HG03520 (cell line): Measurements from ENCODE around the gene RAB36.
"Not testable (repeated sequence)": the region's sequence is repeated elsewhere in the genome, so short reads cannot be mapped to it uniquely, and the experiment has no call there.

Experiments used
- ATAC-seq: cut with Tn5 transposase; IDR thresholded peaks from one replicate; pipeline ENCODE4 v1.9.1; 2021; ENCODE audit warnings: mild to moderate bottlenecking, moderate library complexity; ENCODE audit not compliant: unreplicated experiment

RAB36 gene

DNA sequence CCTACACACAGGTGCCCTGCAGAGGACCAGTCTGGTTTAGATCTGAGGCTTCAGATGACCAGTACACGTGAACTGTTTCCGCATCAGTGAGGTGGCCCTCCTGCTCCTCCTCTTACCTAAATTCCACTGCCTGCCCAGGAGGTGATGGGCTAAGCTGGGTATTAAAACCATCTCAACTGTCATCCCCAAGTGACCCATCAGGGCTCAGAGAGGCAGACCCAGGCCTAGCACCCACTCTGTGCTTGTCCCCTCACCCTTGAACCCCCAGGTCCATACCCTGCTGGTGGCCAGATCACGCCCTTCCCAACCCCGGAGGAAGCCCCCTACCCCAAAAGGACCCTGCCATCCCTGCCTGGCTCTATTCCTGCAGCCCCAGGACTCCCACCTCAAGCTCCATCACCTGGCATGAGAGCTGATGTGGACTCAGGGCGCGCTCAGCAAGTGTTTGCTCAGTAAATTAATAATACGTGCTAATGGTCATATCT lies 24.8 kb upstream of the RAB36 start:
- ATAC-seq, result no peak

DNA sequence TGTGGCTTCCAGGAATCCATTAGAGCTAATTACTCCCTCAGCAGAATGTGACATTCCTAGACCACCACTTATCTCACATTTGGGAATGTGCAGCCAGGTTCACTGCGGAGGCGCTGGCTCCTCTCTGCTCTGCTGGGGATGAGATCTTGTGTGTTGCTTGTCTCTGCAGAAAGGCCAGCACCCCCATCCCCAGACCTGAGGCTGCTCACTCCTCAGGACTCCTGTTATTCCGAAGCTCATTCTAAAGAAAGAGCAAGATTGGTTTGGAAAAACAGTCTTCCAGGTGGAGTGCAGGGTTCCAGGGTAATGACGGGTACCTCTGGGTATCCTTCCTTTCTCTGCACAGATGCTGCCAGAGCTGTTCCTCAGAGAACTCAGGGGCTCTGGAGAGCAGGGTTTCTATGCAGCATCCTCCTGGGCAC lies 24.3 kb upstream of the RAB36 start:
- no peak for ATAC-seq

DNA sequence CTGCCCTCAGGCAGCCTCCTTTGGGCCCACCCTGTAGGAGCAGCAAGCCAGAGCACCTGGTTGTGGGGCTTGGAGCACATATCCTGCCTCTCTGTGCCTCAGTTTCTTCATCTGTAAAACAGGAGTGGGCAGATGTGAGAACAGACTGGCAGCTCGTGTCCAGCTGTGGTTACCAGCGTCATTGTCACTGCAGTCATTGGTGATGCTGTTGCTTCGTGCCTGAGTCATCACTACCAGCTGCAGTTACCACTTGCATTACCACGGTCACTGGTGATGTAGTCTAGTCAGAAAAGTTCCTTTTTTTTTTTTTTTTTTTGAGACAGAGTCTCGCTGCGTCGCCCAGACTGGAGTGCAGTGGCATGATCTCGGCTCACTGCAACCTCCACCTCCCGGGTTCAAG lies 23.9 kb upstream of the RAB36 start:
- ATAC-seq, result no peak

DNA sequence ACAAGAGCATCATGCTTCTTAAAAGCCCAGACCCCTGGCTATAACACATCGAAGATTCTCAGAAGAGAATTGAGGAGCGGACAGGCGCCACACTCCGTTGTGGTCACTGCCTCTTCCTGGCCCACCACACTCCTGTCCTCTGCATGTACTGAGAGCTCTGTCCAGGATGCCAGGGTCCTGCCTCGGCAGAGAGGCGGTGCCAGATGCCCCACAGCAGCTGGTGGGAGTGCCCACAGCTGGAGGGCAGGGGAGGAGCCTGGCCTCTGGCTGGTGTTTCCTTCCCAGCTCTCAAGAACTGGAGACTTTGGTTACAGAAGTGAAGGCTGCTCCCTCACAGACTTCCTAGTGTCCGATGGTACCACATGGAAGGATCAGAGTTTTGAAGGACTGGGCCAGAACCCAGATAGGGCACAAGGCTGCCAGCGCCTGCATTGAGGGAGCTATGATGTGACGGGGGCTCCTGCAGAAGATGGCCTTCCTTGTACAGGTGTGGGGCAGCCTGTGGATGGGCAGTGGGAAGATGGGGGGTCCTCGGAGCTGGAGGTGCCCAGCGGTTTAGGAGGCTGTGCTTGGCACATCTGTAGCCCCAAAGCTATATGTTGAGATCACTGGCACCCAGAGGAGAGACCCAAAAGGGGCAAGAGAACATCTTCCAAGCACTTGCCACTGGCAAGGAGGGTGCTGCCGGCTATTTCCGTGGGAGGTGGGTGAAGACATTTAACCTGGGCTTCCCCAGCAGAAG lies 22.9 kb upstream of the RAB36 start:
- ATAC-seq, result no peak

DNA sequence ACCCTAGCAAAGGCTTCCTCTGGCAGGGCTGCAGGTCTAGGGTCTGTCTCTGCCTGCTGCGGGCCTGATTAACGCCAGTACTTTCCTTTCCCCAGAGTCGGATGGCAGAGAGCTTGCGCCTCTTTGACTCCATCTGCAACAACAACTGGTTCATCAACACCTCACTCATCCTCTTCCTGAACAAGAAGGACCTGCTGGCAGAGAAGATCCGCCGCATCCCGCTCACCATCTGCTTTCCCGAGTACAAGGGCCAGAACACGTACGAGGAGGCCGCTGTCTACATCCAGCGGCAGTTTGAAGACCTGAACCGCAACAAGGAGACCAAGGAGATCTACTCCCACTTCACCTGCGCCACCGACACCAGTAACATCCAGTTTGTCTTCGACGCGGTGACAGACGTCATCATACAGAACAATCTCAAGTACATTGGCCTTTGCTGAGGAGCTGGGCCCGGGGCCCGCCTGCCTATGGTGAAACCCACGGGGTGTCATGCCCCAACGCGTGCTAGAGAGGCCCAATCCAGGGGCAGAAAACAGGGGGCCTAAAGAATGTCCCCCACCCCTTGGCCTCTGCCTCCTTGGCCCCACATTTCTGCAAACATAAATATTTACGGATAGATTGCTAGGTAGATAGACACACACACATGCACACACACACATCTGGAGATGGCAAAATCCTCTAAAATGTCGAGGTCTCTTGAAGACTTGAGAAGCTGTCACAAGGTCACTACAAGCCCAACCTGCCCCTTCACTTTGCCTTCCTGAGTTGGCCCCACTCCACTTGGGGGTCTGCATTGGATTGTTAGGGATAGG lies 22.1 kb upstream of the RAB36 start:
- ATAC-seq, result no peak

DNA sequence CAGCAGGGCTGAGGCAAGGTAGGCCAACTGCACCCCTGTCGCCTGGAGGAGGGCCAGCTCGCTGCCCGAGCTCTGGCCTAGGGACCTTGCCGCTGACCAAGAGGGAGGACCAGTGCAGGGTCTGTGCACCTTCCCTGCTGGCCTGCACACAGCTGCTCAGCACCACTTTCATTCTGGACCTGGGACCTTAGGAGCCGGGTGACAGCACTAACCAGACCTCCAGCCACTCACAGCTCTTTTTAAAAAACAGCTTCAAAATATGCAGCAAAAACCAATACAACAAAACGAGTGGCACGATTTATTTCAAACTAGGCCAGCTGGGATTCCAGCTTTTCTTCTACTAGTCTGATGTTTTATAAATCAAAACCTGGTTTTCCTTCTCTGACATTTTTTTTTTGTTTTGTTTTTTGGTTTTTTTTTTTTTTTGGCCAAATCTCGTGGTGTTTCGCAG lies 21.4 kb upstream of the RAB36 start:
- no peak for ATAC-seq

DNA sequence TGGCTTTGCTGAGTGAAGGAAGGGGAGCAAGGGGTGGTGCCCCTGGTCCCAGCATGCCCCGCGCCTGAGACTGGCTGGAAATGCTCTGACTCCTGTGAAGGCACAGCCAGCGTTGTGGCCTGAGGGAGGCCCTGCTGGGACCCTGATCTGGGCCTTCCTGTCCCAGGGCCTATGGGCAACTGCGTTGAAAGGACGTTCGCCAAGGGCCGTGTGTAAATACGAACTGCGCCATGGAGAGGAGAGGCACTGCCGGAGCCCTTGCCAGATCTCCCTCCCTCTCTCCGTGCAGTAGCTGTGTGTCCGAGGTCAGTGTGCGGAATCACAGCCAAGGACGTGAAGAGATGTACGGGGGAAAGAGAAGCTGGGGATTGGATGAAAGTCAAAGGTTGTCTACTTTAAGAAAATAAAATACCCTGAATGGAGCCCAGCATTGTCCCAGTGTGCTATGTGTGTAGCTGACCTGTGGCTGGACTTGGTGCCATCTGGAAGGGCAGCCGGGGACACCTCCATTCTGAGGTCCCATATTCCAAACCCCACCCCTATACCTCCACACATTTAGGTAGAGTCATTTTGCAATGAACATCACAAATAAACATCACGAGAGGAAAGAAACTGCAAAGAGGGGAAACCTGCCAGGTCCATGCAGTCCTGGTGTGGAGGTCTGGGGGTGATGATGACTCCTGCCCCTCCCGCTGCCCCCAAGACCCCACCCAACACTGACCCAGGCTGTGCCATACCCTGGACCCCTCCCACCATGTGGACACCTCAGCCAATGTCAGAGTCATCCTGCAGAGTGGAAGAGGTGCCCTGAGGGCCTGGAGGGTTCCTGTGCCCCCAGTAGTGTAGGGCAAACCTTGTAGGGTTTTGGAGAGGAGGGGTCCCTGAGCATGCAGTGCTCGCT lies 20.4 kb upstream of the RAB36 start:
- ATAC-seq, result no peak

DNA sequence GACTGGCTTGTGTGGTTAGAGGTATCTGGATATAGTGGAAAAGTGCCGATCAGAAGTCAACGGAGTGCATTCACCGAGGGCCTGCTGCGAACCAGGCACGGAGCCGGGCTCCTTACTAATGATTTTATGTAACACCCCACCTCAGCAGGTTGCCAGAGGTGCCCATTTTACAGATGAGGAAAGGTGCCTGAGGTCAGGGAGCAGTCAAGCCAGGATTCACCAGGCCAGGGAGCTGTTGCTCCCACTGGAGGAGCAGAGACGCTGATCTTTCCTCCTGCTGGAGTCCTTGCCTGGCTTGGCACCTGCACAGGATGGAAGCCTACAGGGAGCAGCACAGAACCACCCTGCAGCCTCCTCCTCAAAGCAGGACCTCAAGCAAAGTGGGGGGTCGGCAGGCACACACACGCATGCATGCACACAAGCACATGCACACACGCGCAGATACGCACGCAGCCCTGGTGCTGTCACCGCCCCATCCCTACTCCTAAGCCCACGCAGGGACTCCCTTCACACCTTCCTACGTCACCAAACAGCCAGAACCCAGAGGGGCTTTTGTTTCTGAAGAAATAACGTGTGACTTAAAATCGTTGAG lies 19.7 kb upstream of the RAB36 start:
- ATAC-seq, result no peak

DNA sequence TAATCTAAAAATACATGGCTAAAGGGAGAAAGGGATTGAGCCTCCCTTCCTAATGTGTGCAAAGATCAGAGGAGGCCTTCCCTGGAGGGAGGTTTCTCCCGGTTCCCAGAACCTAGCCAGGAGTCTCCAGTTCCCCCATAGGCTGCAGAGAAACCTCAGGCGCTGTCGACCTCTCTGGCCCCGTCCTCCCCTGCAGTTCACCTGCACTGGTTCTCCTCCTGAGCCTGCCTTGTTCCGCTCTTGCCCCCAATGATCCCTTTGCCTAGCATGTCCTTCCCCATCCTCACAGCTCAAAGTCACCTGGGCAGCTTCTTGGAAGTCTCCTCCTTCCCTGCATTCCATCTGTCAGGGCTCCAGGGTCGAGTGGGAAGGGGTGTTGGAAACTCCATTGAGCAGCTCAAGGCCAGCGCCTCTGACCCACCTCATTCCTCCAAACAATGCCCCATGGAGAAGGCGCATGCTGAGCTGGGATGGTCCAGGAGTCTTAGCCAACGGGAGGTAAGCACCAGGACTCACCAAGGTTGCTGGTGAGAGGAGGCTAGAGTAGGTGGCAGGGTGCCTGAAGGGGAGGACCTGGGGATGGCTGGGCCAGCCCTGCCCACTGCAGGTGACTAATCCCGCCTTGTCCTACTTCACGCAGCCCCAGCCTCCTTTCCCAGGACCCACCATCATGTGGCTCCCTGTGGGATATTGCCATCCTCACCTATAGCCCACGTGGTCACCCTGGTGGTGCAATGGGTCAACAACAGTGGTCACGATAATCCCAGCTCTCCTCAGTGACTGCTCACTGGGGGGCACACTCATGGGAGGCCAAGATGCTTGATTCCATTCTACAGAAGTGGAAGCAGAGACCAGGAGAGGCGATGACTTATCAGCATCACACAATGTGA lies 18.9 kb upstream of the RAB36 start:
- no peak for ATAC-seq

DNA sequence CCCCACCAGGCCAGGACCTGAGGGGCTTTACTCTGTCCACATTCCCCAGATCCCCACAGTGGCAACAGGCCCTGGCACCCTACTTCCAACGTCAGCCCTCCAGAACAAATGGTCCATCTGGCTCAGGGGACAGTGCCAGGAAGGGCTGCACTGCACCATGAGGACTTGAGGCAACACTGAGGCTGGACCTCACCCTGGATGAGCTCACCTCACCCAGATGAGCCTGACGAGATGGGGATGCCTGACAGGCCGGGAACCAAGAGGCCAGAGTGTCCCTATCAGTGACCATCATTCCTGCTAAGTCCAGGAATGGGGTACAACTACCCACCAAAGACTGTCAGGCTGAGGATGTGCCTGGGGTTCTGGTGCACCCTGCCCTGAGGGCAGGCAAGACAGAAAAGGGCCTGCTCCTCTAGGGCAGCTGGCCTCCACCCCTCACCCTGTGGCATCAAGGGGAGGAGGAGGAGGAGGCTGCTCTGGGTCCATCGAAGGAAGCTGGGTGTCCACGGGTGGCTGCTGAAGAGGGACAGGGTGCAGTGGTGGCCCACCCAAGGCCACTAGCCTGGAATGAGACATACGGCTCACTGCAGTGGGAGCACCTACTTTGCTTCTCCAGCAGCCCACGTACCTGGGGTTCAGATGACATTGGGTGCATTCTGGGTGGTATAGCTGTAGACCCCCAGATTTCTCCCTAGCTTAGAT lies 18.1 kb upstream of the RAB36 start:
- no peak for ATAC-seq

DNA sequence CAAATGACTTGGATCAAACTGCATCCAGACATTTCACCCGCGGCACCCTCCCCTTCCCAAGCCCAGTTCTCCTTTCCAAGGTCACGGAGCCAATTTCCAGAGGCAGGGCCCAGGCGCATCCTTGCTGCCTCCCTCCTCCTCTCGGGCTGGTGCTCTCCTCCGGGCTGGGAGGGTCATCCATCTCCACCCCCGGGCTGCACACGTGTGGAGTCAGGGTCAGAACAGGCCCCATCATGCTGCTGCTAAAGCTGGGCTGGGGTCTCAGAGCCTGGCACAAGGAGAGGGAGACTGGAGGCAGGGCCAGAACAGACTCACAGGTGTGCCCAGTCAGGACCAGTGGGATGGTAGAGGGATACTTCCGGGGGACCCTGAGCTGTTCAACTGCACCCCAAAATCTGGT lies 17.5 kb upstream of the RAB36 start:
- ATAC-seq, result no peak

DNA sequence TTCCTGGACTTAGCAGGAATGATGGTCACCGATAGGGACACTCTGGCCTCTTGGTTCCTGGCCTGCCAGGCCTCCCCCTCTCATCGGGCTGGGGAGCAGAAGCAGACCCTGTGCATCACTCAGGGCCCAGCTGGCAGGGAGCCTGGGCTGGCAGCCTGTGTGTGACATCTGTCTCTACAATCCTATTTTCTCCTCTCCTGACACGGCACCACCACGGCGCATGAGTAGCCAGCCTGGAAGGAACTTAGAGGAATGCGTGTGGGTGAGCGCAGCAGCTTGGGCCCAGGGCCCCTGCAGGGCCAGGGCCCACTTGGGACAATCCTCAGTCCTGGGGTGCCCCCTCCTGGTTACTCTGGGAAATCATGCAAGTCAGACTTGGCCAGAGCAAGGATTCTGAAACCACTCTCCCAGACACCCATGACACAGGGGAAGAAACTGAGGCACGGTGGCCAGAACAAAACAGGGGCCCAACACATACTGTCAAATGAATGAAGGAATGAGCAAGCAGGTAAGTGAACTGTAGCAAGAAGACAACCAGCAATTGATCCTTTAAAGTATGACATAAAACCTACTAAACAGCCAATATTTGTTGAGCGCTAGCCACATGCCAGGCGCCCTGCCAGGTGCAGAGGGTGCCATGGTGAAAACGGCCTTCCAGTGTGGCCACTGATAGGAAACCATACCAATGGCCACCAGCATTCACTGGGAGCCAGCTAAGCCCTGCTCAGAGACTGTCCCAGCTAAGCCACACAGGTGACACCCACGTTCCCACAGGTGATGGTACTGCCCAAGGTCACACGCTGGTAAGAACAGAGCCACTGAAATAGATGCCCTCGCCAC lies 16.8 kb upstream of the RAB36 start:
- ATAC-seq, result no peak

DNA sequence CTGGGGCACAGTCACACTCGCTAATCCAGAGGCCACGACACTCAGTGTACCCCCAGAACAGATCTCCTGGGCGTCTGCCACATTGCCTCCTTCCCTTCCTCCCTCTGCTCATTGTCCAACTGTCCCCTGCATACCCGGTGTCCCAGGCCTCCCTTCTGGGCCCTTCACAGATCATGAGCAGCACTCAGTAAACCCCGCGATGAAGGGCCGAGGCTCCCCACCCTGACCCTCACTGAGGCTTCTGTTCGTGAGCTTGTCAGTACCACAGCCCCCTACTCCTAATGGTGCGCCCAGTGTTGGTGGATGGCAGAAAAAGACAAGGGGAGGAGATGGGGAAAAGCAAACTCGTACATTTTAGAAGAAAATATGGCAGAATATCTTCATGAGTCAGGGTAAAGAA lies 16.1 kb upstream of the RAB36 start:
- no peak for ATAC-seq

DNA sequence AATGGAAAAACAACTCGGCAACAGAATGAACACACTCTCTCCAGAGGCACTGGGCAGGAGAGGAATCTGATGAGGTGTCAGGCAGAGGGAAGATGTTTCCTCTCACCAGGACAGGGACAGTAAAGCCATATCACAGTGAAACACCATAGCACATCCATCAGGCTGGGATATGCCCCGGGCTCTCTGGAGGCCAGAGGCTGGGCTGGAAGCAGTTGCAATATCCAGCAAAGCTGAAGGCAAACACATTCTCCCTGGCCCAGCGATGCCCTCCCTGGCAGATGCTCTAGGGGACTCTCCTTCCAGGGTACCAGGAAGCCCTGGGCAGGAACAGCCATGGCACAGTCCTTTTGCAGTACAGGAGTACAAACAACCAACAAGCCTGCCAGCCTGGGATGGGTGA lies 14.6 kb upstream of the RAB36 start:
- no peak for ATAC-seq

DNA sequence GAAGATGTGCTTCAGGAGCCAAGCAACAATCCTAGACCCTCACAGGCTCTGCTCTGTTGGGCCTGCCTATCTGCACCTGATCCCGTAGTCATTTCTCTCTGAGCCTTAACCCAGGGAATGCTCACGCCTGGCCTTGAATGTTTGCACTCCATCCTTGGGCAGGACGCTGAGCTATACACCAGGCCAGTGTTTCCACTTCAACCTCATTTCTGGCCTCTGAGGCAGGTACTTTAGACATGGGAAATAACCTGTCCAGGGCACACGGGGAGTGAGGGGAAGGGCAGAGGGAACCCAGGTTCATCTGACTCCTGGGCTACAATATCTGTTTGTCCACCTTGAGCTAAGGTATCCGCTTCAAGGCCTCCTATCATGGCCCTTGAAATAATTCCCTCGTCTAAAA lies 13.3 kb upstream of the RAB36 start:
- no peak for ATAC-seq

DNA sequence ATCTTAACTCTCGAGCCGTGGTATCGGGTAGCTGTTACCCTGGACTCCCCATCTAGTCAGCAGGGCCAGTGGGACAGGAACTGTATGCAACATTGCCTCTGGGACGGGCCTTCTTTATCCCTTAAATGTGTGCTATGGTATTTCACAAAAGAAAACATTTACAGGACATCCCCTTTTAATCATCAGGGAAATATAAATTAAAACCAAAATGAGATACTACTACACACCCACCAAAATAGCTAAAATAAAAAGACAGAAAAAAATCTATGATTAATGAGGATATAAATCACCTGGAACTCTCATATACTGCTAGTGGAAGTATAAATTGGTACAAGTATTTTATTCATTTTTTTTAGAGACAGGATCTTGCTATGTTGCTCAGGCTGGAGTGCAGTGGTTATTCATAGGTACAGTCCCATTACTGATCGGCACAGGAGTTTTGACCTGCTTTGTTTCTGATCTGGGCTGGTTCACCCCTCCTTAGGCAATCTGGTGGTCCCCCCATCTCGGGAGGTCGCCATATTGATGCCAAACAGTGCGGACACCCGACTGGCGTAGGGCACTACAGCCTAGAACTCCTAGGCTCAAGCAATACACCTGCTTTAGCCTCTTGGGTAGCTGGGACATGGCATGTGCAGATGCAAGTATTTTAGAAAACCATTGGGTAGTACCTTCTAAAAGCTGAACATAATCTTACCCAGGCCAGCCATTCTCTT lies 12.7 kb upstream of the RAB36 start:
- no peak for ATAC-seq

DNA sequence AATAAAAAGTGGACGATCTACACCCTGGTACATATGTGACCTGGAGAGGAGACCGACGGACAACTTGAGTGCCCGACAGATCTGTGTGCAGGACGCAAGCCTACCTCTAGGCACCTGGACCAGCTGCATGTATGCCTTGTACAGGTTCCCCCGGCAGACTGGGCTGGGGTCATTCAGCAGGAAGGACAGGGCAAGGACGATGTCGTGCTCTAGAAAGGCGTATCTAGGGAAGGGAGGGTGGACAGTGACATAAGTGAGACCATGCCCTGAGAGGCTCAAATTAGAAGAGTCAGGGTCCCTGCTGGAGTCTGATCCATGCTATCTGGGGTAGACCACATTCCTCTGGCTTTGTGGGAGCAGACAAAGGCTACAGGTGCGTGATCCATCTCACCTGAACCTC lies 11.4 kb upstream of the RAB36 start:
- no peak for ATAC-seq

DNA sequence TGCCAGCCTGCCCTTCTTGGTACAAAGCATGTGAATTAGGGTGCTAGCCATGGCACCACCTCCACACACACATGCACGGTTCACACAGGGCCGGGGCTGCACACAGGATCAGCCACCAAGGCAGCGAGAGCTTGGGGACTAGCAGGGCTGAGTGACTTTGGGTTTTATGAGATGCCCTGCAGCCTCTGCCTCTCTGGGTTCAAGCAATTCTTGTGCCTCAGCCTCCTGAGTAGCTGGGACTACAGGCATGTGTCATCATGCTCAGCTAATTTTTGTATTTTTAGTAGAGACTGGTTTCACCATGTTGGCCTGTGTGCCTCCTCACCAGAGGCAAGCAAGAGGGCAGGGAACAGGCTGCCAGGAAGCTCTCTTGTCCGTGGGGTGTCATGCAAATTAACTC lies 8.3 kb upstream of the RAB36 start:
- ATAC-seq, result not testable (repeated sequence)
